Measurements from ENCODE around the gene PLXNA4. TPM values are rescaled to one million over a fixed set of nuclear protein-coding genes. Genes with fewer than 3 reads are reported as not detected.

Gene PLXNA4
- total RNA-seq, 1 experiment from 2014 or later, result not detected

- Histone ChIP-seq H3K27ac (ENCODE audit: low read depth, low read length) (no peak overlapping the region), H3K79me2 (ENCODE audit: insufficient read depth, low read length) (no peaks in the 10 kb centered on the region), H3K4me2 (ENCODE audit: low read length) (no peak overlapping the region), H3K9me3 (ENCODE audit: control insufficient read depth in 1 of 2, insufficient read depth in 1 of 2, low read depth in 1 of 2, low read length in 2 of 2) (no peaks in the 10 kb centered on the region), H3K9me2 (ENCODE audit: insufficient read depth) (no peaks in the 10 kb centered on the region), H3K36me3 (ENCODE audit: control insufficient read depth in 1 of 2, insufficient read depth in 2 of 2, low read length in 2 of 2) (no peaks in the 10 kb centered on the region), H4K20me1 (ENCODE audit: insufficient read depth) (no peaks in the 10 kb centered on the region), H3K27me3 (ENCODE audit: insufficient read depth, low read length) (peaks cover 31% of the 10 kb centered on the region), H3K9ac (ENCODE audit: low read length) (no peak overlapping the region), H3K4me1 (ENCODE audit: control insufficient read depth in 1 of 2, insufficient read depth in 2 of 2, low read length in 2 of 2) (no peaks in the 10 kb centered on the region), H3K4me3 (replicated peaks in 1 of 2; ENCODE audit: low read depth in 1 of 2, low read length in 2 of 2) (no peak overlapping the region), H2AFZ (ENCODE audit: low read depth, low read length, poor library complexity, severe bottlenecking) (no peak overlapping the region)
- TF ChIP-seq POLR2AphosphoS5 (IDR thresholded peaks at IDR 0.05; ENCODE audit: low read depth, low read length) (no peak), REST (IDR thresholded peaks at IDR 0.05; ENCODE audit: low read depth) (no peak), TCF7L2 (IDR thresholded peaks at IDR 0.05; ENCODE audit: borderline replicate concordance, extremely low read depth, insufficient read depth, insufficient read length) (no peak), EGR1 (IDR thresholded peaks at IDR 0.05; ENCODE audit: low read depth) (no peak), ZBTB33 (IDR thresholded peaks at IDR 0.05; ENCODE audit: extremely low read depth, insufficient replicate concordance, low read length) (no peak), SRF (IDR thresholded peaks at IDR 0.05; ENCODE audit: low read depth) (no peak), CEBPB (IDR thresholded peaks at IDR 0.05; ENCODE audit: low read depth) (no peak), CBX3 (IDR thresholded peaks at IDR 0.05; ENCODE audit: low read depth) (no peak)
- DNase-seq (ENCODE audit: low read depth, low spot score) (no peak), ATAC-seq (no peak)
- ChIA-PET POLR2A (no interaction called here), RAD21 (ENCODE audit: low non-redundant PET in 1 of 2, low total read pairs in 2 of 2, uncharacterized antibody in 2 of 2, unreplicated experiment in 2 of 2) (no interaction called here), CTCF (no interaction called here)
- no TSS peak for BruUV-seq (replicated peaks)
- intact Hi-C loops (cut with micrococcal nuclease), result no loop called here
Measured at GRCh38 chr7:132509643-132510042, 66.6 kb downstream of the PLXNA4 start.
